ENCODE data around the gene ANKRD13A. TPM values are rescaled to one million over a fixed set of nuclear protein-coding genes. Genes with fewer than 3 reads are reported as not detected.

The ANKRD13A gene
- total and polyA plus RNA-seq, 2 of the 13 experiments (the other 11 are each of a cell fraction or from before 2014, with no cell fraction given), result 34.1 to 41.6 TPM

- TF ChIP-seq TBP (CRISPR knock-in tag; IDR thresholded peaks at IDR 0.05), result no peak
- TF ChIP-seq CBX2 (IDR thresholded peaks at IDR 0.05; ENCODE audit: low read depth, low read length), result no peak
- no peak for TF ChIP-seq CBX2 (CRISPR knock-in tag; IDR thresholded peaks at IDR 0.05; ENCODE audit: low read depth)
- 0 out of 2 replicates have a peak, but pooled peaks have one; percentile 11 for TF ChIP-seq GATAD2A (CRISPR knock-in tag; IDR thresholded peaks at IDR 0.05)
- TF ChIP-seq ZNF607 (CRISPR knock-in tag; IDR thresholded peaks at IDR 0.05; ENCODE audit: borderline replicate concordance), result peak; percentile 26; the same call in 1 of the 2 replicates
- no peak; the same call in 1 of the 2 replicates for TF ChIP-seq ZNF101 (CRISPR knock-in tag; IDR thresholded peaks at IDR 0.05; ENCODE audit: borderline replicate concordance, low read depth)
- TF ChIP-seq ZZZ3 (CRISPR knock-in tag; IDR thresholded peaks at IDR 0.05; ENCODE audit: borderline replicate concordance), result peak; percentile 72
- TF ChIP-seq TGIF2 (CRISPR knock-in tag; IDR thresholded peaks at IDR 0.05), result no peak; the same call in none of the 2 replicates
- no peak for TF ChIP-seq SP2 (CRISPR knock-in tag; IDR thresholded peaks at IDR 0.05)
- no peak for TF ChIP-seq EED (CRISPR knock-in tag; IDR thresholded peaks at IDR 0.05)
- TF ChIP-seq HMGXB3 (CRISPR knock-in tag; IDR thresholded peaks at IDR 0.05; ENCODE audit: borderline replicate concordance), result no peak
- no peak for TF ChIP-seq MTA3 (CRISPR knock-in tag; IDR thresholded peaks at IDR 0.05)
- TF ChIP-seq ZNF20 (CRISPR knock-in tag; IDR thresholded peaks at IDR 0.05), result no peak
- no peak for TF ChIP-seq CHCHD3 (CRISPR knock-in tag; IDR thresholded peaks at IDR 0.05)
- no peak; the same call in 1 of the 2 replicates for TF ChIP-seq ZBTB42 (CRISPR knock-in tag; IDR thresholded peaks at IDR 0.05)
- TF ChIP-seq CENPBD1 (CRISPR knock-in tag; IDR thresholded peaks at IDR 0.05; ENCODE audit: borderline replicate concordance, low read depth), result no peak
- TF ChIP-seq ZSCAN12 (CRISPR knock-in tag; IDR thresholded peaks at IDR 0.05), result no peak
- peak; percentile 38; the same call in 1 of the 2 replicates for TF ChIP-seq ZNF616 (CRISPR knock-in tag; IDR thresholded peaks at IDR 0.05; ENCODE audit: low read depth)
- TF ChIP-seq ZNF563 (CRISPR knock-in tag; IDR thresholded peaks at IDR 0.05), result peak; percentile 51; the same call in 1 of the 2 replicates
- peak; percentile 51; the same call in 1 of the 2 replicates for TF ChIP-seq ZNF772 (CRISPR knock-in tag; IDR thresholded peaks at IDR 0.05)
- no peak for TF ChIP-seq NR2F1 (CRISPR knock-in tag; IDR thresholded peaks at IDR 0.05)
- 0 out of 2 replicates have a peak, but pooled peaks have one; percentile 22 for TF ChIP-seq DRAP1 (CRISPR knock-in tag; IDR thresholded peaks at IDR 0.05)
- TF ChIP-seq TFAP4 (IDR thresholded peaks at IDR 0.05; ENCODE audit: borderline replicate concordance, low read depth), result peak; percentile 73; the same call in 1 of the 2 replicates
- no peak for TF ChIP-seq ZNF879 (CRISPR knock-in tag; IDR thresholded peaks at IDR 0.05)
- no peak; the same call in 1 of the 2 replicates for TF ChIP-seq SMC3 (IDR thresholded peaks at IDR 0.05; ENCODE audit: low read length)
- no peak for TF ChIP-seq ZFP1 (CRISPR knock-in tag; IDR thresholded peaks at IDR 0.05)
Measured at GRCh38 chr12:109995686-109996482, 3.3 kb upstream of the ANKRD13A start, which contains the start of gene GIT2 (continued).

Measured in HepG2 (cell line).